Karpas-422 (cell line): ENCODE data around the gene KMT5B. TPM values are rescaled to one million over a fixed set of nuclear protein-coding genes. Genes with fewer than 3 reads are reported as not detected.
A peak's percentile ranks its signal among the peaks of the same experiment; 100 is the strongest.
"Not testable (repeated sequence)": the region's sequence is repeated elsewhere in the genome, so short reads cannot be mapped to it uniquely, and the experiment has no call there.

Experiments
- DNase-seq: peaks from one replicate; pipeline ENCODE4 v3.0.0-alpha.2; 2015
- H2AFZ ChIP-seq: fragments of 200-600 bp; sonication (generic); 2 replicates; pipeline ENCODE4 v1.6.1; 2014; ENCODE audit warnings: antibody characterized with exemption, low read length, mixed read lengths
- H3K27ac ChIP-seq: fragments of 200-600 bp; sonication (generic); 2 replicates; pipeline ENCODE4 v1.5.1; 2014; ENCODE audit warnings: mild to moderate bottlenecking, low read length, moderate library complexity
- H3K27me3 ChIP-seq: fragments of 200-600 bp; sonication (generic); 2 replicates; pipeline ENCODE4 v1.6.1; 2014; ENCODE audit warnings: low read length, mixed read lengths
- H3K36me3 ChIP-seq: fragments of 200-600 bp; sonication (generic); 2 replicates; pipeline ENCODE4 v1.6.1; 2014; ENCODE audit warnings: low read length, mixed read lengths; ENCODE audit not compliant: insufficient read depth
- H3K4me1 ChIP-seq: fragments of 200-600 bp; sonication (generic); 2 replicates; pipeline ENCODE4 v1.6.1; 2014; ENCODE audit warnings: mild to moderate bottlenecking, low read length, mixed read lengths
- H3K4me2 ChIP-seq: fragments of 200-600 bp; sonication (generic); 2 replicates; pipeline ENCODE4 v1.6.1; 2014; ENCODE audit warnings: low read length, low read depth, mild to moderate bottlenecking; ENCODE audit not compliant: poor library complexity, severe bottlenecking
- H3K4me3 ChIP-seq: fragments of 200-600 bp; sonication (generic); 2 replicates; pipeline ENCODE4 v1.5.1; 2014; ENCODE audit warnings: mild to moderate bottlenecking, antibody characterized with exemption, low read length, mixed read lengths
- H3K79me2 ChIP-seq: fragments of 200-600 bp; sonication (generic); 2 replicates; pipeline ENCODE4 v1.6.1; 2014; ENCODE audit warnings: mild to moderate bottlenecking, low read length, mixed read lengths
- H3K9ac ChIP-seq: fragments of 200-600 bp; sonication (generic); 2 replicates; pipeline ENCODE4 v1.6.0; 2014; ENCODE audit warnings: low read length
- H3K9me2 ChIP-seq: fragments of 200-600 bp; sonication (generic), shearing (Covaris generic); replicated peaks from 2 replicates; pipeline ENCODE4 v1.6.0; 2014; ENCODE audit warnings: mild to moderate bottlenecking, low read length, moderate library complexity; ENCODE audit not compliant: insufficient read depth
- H3K9me3 ChIP-seq: fragments of 300-700, 200-600 bp; sonication (generic); 2 replicates; pipeline ENCODE4 v1.6.1; 2014; ENCODE audit warnings: low read length, mixed read lengths
- H4K20me1 ChIP-seq: fragments of 200-600 bp; sonication (generic); 2 replicates; pipeline ENCODE4 v1.6.1; 2014; ENCODE audit warnings: mild to moderate bottlenecking, antibody characterized with exemption, low read length, low read depth; ENCODE audit not compliant: insufficient read depth
- total RNA-seq: library from RNA; depleted of rRNA; stranded (reverse); fragments of >200 nt; shearing (Covaris generic); gene quantifications from 2 replicates; pipeline ENCODE4 v1.2.3, GENCODE V29; 2014; ENCODE audit warnings: low replicate concordance

KMT5B gene
- total RNA-seq, 1 experiment from 2014 or later: 21.2 TPM

GRCh38 chr11:68257477-68258362, 44.6 kb upstream of the KMT5B start:
- H3K9me3 ChIP-seq: no peaks in the 10 kb centered on the region
- peaks cover 4% of the 10 kb centered on the region; the same call in 1 of the 2 replicates for H3K4me1 ChIP-seq
- H3K9me2 ChIP-seq: no peaks in the 10 kb centered on the region
- H3K4me3 ChIP-seq: no peak overlapping the region
- H4K20me1 ChIP-seq: no peaks in the 10 kb centered on the region
- H3K79me2 ChIP-seq: no peaks in the 10 kb centered on the region
- H3K27ac ChIP-seq: no peak overlapping the region
- no peaks in the 10 kb centered on the region for H3K27me3 ChIP-seq
- peak; percentile 96 for DNase-seq
- H3K9ac ChIP-seq: no peak overlapping the region
- H3K4me2 ChIP-seq: no peak overlapping the region
- no peak overlapping the region for H2AFZ ChIP-seq
- H3K36me3 ChIP-seq: no peaks in the 10 kb centered on the region

- Histone ChIP-seq H3K4me2 (no peak overlapping the region), H3K9me2 (no peaks in the 10 kb centered on the region), H3K4me1 (peaks cover 4% of the 10 kb centered on the region; the same call in 1 of the 2 replicates), H3K9ac (no peak overlapping the region), H4K20me1 (no peaks in the 10 kb centered on the region), H3K4me3 (no peak overlapping the region), H3K36me3 (no peaks in the 10 kb centered on the region), H2AFZ (no peak overlapping the region), H3K27ac (no peak overlapping the region), H3K27me3 (no peaks in the 10 kb centered on the region), H3K9me3 (no peaks in the 10 kb centered on the region), H3K79me2 (no peaks in the 10 kb centered on the region)
- DNase-seq: no peak
These were observed 43.2 kb upstream of the KMT5B start for GRCh38 chr11:68256331-68256741.

- Histone ChIP-seq H3K9ac (no peak overlapping the region), H3K79me2 (no peaks in the 10 kb centered on the region), H3K4me3 (no peak overlapping the region), H3K9me3 (no peaks in the 10 kb centered on the region), H3K27me3 (no peaks in the 10 kb centered on the region), H3K4me2 (no peak overlapping the region), H3K4me1 (peaks cover 4% of the 10 kb centered on the region; the same call in 1 of the 2 replicates), H3K27ac (no peak overlapping the region), H3K9me2 (no peaks in the 10 kb centered on the region), H3K36me3 (no peaks in the 10 kb centered on the region), H2AFZ (no peak overlapping the region), H4K20me1 (no peaks in the 10 kb centered on the region)
- no peak for DNase-seq
These were observed 42.4 kb upstream of the KMT5B start for GRCh38 chr11:68255526-68255925.

GRCh38 chr11:68254421-68254820, 41.3 kb upstream of the KMT5B start:
- no peak for DNase-seq
- Histone ChIP-seq H3K36me3 (no peaks in the 10 kb centered on the region), H3K4me3 (no peak overlapping the region), H4K20me1 (no peaks in the 10 kb centered on the region), H2AFZ (no peak overlapping the region), H3K79me2 (no peaks in the 10 kb centered on the region), H3K4me2 (no peak overlapping the region), H3K9ac (no peak overlapping the region), H3K27me3 (no peaks in the 10 kb centered on the region), H3K9me3 (no peaks in the 10 kb centered on the region; the same call in 1 of the 2 replicates), H3K9me2 (no peaks in the 10 kb centered on the region), H3K27ac (no peak overlapping the region), H3K4me1 (peaks cover 4% of the 10 kb centered on the region; the same call in 1 of the 2 replicates)

- H3K79me2 ChIP-seq: no peaks in the 10 kb centered on the region
- no peaks in the 10 kb centered on the region for H3K27me3 ChIP-seq
These were observed 38.7 kb upstream of the KMT5B start for GRCh38 chr11:68251765-68252164.

GRCh38 chr11:68244912-68245311, 31.8 kb upstream of the KMT5B start:
- not testable (repeated sequence) for H3K4me3 ChIP-seq, H3K79me2 ChIP-seq, H3K4me2 ChIP-seq, H3K36me3 ChIP-seq, H3K9me3 ChIP-seq, H3K9ac ChIP-seq, H4K20me1 ChIP-seq, H3K27ac ChIP-seq, H2AFZ ChIP-seq, H3K9me2 ChIP-seq, H3K27me3 ChIP-seq, DNase-seq, H3K4me1 ChIP-seq

More at GRCh38 chr11:68251765-68252164, 38.7 kb upstream of the KMT5B start:
- H3K27ac ChIP-seq: no peak overlapping the region
- no peak for DNase-seq
- H3K9ac ChIP-seq: no peak overlapping the region
- H3K4me3 ChIP-seq: no peak overlapping the region
- no peaks in the 10 kb centered on the region for H4K20me1 ChIP-seq
- H3K4me2 ChIP-seq: no peak overlapping the region
- no peaks in the 10 kb centered on the region for H3K9me2 ChIP-seq
- H2AFZ ChIP-seq: no peak overlapping the region
- no peaks in the 10 kb centered on the region for H3K4me1 ChIP-seq
- no peaks in the 10 kb centered on the region; the same call in 1 of the 2 replicates for H3K9me3 ChIP-seq
- no peaks in the 10 kb centered on the region for H3K36me3 ChIP-seq

- not testable (repeated sequence) for H3K27me3 ChIP-seq, DNase-seq, H4K20me1 ChIP-seq, H3K36me3 ChIP-seq, H3K4me1 ChIP-seq, H3K79me2 ChIP-seq, H3K4me3 ChIP-seq, H3K9me3 ChIP-seq, H3K9ac ChIP-seq, H2AFZ ChIP-seq, H3K4me2 ChIP-seq, H3K27ac ChIP-seq, H3K9me2 ChIP-seq
These were observed 30.8 kb upstream of the KMT5B start for GRCh38 chr11:68243847-68244246.

- Histone ChIP-seq H4K20me1 (no peaks in the 10 kb centered on the region), H3K79me2 (no peaks in the 10 kb centered on the region), H3K27ac (no peak overlapping the region), H3K27me3 (no peaks in the 10 kb centered on the region), H3K9me2 (no peaks in the 10 kb centered on the region), H3K4me1 (no peaks in the 10 kb centered on the region), H3K36me3 (no peaks in the 10 kb centered on the region), H3K4me2 (no peak overlapping the region), H2AFZ (no peak overlapping the region), H3K4me3 (no peak overlapping the region), H3K9me3 (no peaks in the 10 kb centered on the region), H3K9ac (no peak overlapping the region)
- DNase-seq: no peak
These were observed 29.5 kb upstream of the KMT5B start for GRCh38 chr11:68242616-68243015.
